Esophagus squamous epithelium (tissue), 4 donors: ENCODE measurements around the gene ACR.
A peak's percentile ranks its signal among the peaks of the same experiment; 100 is the strongest.

ENCODE experiments used
- POLR2A ChIP-seq, 4 donors: fragments of 450-650 bp; IDR thresholded peaks; one replicate each; pipeline ENCODE4 v1.6.1; 2017; ENCODE audit warnings: antibody characterized with exemption in 4 of 4, mild to moderate bottlenecking in 4 of 4, moderate library complexity in 3 of 4
- TF ChIP-seq, protein P1 (sequence below), 6 experiments: fragments of 450-650 bp in 4 of 6; fragments of 200-600 bp in 2 of 6; sonication (generic) in 2 of 6; IDR thresholded peaks; one replicate each; pipeline ENCODE4 v1.5.1; 2016 to 2019; ENCODE audit warnings: antibody characterized with exemption in 6 of 6, mild to moderate bottlenecking in 4 of 6, moderate library complexity in 4 of 6

DNA sequence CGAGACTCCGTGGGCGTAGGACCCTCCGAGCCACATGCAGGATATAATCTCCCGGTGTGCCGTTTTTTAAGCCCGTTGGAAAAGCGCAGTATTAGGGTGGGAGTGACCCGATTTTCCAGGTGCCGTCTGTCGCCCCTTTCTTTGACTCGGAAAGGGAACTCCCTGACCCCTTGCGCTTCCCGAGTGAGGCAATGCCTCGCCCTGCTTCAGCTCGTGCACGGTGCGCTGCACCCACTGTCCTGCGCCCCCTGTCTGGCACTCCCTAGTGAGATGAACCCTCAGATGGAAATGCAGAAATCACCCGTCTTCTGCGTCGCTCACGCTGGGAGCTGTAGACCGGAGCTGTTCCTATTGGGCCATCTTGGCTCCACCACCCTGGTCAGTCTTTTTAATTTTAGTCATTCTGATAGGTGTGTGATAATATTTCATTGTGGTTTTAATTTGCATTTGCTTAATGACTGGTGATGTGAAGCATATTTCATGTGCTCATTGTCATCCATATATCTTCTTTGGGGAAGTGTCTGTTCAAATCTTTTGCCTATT, 19.0 kb downstream of the ACR start:
- TF ChIP-seq, protein P1, sequence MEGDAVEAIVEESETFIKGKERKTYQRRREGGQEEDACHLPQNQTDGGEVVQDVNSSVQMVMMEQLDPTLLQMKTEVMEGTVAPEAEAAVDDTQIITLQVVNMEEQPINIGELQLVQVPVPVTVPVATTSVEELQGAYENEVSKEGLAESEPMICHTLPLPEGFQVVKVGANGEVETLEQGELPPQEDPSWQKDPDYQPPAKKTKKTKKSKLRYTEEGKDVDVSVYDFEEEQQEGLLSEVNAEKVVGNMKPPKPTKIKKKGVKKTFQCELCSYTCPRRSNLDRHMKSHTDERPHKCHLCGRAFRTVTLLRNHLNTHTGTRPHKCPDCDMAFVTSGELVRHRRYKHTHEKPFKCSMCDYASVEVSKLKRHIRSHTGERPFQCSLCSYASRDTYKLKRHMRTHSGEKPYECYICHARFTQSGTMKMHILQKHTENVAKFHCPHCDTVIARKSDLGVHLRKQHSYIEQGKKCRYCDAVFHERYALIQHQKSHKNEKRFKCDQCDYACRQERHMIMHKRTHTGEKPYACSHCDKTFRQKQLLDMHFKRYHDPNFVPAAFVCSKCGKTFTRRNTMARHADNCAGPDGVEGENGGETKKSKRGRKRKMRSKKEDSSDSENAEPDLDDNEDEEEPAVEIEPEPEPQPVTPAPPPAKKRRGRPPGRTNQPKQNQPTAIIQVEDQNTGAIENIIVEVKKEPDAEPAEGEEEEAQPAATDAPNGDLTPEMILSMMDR (IDR thresholded peaks at IDR 0.05) = peak; percentile 31 to 49 (median 38)
- peak in 1 of 4 donors; percentile 22 for TF ChIP-seq POLR2A (IDR thresholded peaks at IDR 0.05)
